T-helper 1 cell (primary cell): ENCODE results near the gene TPD52L2.

ENCODE experiments used
- DNase-seq, 5 donors: peaks; one replicate each; pipeline ENCODE4 v3.0.0-alpha.2; 2012 to 2020
- total RNA-seq, 4 donors: gene quantifications; one replicate each; lab custom pipeline; 2026; lab: John Stamatoyannopoulos, UW

The TPD52L2 gene
- 22.4 to 27.6 (median 24.7) reads per million in 4 donors for total RNA-seq

DNA sequence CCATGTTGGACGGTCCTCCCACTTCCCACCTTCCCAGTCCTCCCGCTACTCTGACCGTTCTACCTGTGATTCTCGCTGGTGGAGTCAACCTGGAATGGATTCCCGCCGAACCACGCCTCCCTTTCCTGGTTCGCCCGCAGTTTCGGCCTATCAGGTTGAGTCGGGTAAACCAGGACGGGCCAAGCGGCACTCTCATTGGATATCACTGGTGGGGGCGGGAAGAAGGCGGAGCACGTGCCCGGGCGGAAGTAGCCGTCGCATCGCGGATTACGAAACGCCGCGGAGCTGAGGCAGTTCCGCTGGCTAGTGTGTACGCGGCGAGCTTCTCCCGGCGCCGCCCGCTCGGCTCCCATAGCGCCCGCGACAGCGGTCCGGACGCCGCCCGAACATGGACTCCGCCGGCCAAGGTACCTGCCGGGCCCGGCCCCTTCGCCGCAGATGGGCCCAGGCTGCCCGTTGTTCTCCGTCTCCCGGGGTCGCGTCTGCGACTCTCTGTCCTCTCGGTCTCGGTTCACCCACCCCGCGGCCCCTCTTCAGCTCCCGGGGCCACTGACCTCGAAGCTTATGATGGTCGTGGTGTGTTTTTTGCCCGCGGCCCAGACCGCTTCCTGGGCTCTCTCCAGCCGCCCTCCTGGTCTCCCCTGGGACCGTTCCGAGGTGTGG lies at the start of gene TPD52L2:
TPD52L2 (plus strand) TSS at position 293 of the 663 bp plus-strand sequence; CDS start at position 389, 96 bp downstream.
- peak; percentile 95 to 98 (median 98) for DNase-seq

DNA sequence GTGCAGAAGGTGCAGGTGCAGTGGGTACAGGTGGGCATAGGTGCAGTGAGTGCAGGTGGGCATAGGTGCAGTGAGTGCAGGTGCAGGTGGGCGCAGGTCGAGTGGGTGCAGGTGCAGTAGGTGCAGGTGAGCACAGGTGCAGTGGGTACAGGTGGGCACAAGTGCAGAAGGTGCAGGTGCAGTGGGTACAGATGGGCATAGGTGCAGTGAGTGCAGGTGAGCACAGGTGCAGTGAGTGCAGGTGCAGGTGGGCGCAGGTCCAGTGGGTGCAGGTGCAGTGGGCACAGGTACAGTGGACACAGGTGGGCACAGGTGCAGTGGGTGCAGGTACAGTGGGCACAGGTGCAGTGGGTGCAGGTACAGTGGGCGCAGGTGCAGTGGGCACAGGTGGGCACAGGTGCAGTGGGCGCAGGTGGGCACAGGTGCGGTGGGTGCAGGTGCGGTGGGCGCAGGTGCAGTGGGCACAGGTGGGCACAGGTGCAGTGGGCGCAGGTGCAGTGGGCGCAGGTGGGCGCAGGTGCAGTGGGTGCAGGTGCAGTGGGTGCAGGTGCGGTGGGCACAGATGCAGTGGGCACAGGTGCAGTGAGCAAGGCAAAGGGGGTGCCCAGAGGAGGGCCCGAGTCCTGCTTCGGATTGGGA lies 49.3 kb upstream of the TPD52L2 start:
- DNase-seq = no peak

DNA sequence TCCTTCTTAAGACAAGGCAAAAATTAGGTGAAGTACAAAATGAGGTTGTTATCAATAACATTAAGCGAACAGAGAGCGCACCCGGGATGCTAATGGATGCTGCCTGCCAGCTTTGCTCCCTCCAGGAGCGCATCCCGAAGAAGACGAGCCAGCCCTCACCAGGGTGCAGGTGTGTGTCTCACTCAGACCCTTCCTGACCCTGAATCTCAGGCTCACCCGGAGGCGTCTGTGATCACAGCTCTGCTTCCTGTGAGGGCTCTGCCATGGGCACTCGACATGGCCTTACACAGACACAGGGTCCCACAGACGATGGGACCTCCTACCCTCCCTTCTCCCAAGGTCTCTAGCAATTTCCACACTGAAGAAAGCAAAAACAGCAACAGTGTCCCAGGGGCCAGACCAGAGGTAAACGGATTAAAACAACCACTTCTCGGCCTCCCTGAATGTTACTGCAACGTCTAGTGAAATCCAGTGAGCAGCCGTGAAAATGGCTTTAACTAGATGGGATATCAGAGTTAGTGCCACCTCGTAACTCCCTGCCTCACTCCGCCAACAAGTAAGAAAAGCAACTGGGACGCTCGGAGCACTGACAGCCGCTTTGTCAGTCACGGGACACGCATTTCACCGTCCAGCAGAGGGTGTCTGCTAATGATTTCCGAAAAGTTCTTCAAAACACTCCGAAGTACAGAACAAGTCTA lies 45.7 kb upstream of the TPD52L2 start:
- DNase-seq = no peak

DNA sequence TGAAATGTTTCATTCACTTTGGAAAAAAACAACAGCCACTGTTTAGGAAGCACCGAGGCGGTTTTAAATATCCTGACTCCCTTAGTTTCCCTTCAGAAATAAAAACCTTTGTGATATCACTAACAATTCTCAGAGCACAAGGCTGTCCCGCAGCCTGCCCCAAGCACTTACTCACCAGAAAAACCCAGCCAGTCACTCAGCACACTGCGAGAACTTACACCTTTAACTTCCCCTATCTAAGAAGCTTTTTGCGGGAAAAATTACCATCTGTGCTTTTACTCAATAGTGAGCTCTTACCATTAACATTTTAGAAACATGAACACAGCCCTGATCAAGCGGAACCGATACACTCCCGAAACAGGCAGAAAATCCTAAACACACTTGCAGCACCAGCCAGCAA lies 43.3 kb upstream of the TPD52L2 start:
- DNase-seq = no peak

DNA sequence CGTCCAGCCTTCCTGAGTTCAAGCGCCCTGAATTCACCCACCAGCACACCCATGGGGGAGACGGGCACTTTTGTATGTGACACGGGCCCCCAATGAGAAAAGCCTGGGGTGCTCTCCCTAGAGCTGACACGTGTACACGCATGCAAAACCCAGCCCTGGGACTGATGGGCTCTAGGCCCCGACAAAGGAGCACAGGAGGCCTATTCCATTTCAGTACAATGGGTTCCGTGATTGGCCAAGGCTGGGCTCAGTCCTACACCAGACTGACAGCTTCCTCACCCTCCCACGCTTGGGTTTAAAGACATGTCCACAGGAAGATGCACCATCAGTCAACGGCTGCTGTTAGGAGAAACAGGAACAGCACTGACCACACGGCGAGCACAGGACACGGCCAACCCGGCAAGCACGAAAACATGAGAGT lies 42.8 kb upstream of the TPD52L2 start:
- DNase-seq = no peak

DNA sequence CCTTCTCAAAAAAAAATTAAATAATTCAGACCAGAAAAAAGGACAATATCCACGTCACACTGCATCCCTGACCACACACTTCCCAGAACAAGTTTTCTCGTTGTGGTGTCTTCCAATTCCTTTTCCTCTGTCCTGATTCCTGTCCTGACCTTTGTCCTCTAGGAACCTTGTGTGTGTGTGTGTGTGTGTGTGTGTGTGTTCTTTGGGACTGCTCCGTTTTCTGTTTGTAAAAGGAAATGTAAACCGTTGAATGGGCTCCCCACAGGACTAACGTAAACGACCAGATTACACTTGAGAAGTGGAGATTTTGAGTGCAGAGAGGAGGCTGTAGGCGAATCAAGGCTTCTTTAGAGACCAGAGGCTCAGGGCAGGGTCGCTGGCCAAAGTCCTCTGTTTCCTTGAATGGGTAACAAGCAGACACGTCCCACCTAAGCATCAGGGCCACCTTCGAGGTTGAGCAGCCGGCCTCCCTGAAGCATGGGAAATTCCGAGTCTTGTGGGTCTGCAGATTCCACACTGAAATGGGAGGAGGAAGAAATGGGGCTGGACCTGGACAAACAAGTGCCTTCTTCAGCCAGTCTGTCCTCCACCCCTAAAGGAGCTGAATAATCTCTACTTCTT lies 41.3 kb upstream of the TPD52L2 start:
- DNase-seq = no peak

DNA sequence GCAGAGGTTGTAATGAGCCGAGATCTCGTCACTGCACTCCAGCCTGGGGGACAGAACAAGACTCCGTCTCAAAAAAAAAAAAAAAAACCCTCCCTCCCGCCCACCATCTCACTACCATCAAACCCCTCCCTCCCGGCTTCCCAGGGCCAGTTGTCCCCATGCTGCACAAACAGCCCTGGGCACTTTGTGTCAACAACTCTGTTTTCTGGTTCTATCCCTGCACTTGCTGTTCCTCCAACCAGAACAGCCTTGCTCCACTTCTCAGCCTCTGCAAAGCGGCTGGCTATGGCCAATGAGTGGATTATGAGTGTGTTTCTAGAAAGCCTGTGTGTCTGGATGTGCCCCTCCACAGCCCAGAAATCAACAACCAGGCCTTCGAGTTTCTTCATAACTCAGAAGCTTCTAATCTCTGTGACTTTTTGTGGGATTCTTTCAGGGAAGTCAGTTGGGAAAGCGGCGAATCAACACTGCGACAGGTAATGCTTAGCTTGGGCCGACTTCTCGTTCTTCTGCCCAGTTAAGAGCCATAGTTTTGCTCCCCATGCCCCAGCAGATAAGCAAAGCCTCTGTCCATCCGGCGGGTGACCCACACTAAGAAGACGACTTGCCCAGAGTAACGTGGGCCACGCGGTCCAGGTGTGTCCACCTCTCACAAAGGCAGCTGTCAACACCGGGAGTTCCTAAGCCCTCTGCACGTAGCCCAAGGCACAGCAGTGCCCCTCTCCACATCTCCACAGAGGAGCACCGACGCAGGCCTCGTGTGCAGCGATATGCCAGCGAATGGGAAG lies 39.5 kb upstream of the TPD52L2 start:
- no peak for DNase-seq

DNA sequence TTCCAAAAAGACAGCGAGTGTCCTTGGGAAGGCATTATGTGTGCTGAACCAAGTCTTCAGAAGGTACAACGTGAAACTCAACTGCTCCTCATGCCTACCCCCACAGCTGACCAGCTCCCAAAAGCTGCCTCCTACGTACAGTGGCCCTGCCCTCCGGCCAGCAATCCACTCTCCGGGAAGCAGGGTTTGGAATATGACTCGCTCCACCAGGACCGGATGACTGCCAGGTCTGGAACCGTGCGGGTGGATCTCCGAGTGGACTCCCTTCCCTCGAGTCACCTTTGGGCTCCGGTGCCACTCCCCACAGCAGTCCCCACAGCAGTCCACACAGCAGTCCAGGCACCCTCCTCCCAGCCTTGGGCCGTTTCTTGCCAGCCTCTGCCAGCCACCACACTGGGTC lies 38.3 kb upstream of the TPD52L2 start:
- no peak for DNase-seq

DNA sequence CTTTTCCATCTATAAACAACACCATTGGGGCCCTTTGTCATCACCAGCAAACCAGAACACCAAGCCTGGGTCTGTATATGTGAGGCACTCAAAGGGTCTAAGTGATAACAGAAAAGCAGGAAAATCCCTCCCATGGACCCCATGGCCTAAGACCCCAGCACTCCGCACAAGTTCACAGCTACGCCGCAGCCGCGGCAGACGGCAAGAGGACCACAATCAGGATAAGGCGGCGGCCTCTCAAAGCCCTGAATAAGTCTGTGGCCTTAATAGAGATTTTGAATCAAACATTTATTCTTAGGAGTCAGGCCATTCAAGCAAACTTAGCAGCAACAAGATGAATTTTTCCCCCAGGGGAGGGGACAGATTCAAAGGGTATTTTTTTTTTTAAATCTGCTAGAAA lies 36.9 kb upstream of the TPD52L2 start:
- no peak for DNase-seq

DNA sequence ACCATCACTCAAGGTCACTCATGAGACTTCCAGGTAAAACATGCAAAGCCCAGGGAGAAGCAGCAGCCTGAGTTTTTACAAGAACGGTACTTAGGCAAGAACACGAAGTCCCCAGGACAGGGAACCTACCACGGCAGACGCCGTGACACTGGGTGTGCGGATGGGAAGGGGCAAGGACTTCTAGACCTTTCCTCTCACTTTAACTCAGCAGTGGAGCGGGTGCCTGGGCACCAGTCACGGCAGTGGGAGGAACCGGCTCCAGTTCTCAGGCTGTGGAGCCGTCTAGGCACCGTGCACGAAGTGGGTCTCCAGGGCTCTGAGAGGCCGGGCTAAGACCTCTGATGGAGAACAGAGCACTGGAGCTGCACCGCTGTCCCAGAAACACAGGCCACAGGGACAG lies 36.5 kb upstream of the TPD52L2 start:
- DNase-seq = no peak

DNA sequence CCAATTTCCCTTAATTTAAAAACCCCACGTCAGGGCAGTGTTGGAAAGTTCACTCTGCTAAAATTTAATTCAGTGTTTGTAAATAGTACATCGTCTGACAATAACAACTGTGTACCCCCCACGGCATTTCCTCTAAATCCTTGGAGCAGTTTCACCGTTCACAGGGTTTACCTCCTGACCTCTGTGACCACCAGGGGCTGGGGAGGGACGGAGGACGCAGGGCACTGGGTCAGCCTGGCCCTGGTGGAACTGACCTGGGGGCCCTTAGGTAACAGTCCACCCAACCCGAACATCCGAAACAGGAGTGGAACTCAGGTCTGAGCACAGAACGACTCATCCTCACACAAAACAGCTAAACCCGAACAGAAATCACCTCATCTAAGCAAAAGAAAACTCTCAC lies 36.1 kb upstream of the TPD52L2 start:
- DNase-seq = no peak

DNA sequence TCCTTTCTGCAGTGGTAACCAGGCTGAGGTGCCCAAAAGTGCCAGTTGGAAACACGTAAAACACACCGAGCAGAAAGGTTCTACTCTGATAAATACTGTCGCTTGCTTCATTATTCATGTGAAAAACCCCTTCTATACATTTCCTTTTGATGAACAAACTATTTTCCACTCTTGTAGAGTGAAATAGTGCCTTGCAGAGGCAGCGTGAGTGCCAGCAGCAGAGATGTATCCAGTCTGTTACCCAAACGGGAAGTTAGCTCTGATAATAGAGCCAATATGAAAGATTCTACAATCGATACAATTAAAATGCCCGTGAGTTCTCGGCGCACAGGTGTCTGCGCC lies 35.5 kb upstream of the TPD52L2 start:
- DNase-seq = no peak

DNA sequence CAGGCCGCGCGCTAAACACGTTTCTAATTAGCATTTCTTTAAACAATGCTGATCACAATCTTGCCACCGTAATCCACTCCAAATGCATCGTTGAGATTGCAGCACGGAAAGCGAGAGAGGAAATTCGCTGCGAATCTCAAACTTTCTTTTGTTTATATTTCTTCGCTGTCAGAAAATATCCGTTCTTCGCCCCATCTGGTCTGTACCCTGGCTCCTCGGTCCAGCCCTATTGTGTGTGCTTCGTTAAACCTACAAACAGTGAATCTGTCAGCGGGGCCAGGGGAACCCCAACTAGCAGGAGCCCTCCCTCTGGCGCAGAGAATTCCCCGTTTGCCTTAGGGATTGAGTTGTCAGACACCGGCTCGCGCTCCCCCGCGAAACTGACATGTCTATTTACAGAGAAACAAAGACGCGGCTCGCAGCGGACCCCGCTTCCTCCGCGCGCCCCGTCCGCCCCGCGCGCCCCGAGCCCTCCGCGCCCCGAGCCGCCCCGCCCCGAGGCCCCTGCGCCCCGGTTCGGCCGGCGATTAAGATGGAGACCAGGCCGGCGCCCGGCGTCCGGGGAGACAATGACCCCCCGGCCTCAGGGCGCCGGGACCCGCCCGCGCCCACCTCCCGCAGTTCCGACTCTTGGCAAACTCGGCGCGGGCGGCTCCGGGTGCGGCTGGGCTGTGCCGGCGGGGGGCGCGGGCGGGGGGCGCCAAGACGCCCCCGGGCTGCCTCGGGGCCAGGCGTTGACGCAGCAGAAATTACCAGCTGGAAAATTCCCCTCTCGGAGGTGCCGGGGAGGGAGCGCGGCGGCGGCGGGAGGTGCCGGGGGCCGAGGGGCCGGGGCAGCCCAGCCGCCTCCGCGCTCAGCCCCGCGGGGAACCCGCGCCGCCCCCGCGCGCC lies 34.9 kb upstream of the TPD52L2 start:
- DNase-seq = no peak

DNA sequence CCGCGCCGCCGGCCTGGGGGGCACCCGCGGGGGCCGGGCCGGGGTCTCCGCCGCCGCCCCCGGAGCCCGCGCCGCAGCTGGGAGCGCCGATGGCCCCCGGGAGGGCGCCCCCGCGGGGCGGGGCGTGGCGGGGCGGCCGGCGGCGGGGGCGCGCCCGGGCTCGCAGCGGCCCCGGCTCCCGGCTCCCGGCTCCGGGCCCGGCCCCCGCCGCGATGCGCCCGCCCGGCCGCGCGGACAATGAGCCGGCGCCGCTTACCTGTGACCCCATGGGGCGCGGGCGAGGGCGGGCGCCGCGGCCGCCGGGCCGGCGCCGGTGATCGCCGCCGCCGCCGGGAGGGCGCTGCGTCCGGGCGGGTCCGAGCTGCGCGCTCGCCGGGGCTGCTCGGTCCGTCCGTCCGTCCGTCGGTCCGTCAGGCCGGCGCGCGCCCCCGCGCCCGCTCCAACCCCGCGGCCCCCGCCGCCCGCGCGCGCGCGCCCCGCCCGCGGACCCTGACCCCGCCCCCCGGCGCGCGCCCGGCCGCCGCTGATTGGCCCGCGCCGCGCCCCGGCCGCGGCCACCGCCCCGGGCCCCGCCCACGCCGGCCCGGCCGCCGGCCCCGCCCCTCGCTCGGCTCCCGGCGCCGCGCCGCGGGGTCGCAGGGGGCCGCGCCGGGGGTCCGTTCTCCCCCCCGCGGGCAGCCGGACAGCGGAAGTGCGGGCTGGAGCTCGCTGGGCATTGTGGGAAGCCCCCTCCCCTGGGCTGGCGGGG lies 34.1 kb upstream of the TPD52L2 start, which contains the start of gene ZBTB46:
ZBTB46 (minus strand) TSS at position 424 of the 748 bp plus-strand sequence. CDS start 40,507 bp downstream, outside the sequence.
- DNase-seq = no peak

DNA sequence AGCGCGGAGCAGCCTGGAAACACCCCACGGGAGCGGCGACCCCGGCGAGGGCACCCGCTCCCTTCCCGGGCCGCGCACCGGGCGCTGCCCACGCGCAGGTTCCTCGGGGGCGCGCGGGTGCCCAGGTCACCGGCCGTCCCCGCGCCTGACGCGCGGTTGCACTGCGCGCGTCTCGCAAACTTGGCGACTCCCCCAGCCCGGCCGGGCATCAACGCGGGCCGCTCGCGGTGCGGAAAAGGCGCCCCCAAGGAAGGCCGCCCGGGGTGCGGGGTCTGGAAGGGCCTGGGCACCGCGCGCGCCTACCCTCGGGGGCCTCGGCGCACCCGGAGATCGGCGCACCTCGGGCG lies 33.5 kb upstream of the TPD52L2 start:
- no peak for DNase-seq

DNA sequence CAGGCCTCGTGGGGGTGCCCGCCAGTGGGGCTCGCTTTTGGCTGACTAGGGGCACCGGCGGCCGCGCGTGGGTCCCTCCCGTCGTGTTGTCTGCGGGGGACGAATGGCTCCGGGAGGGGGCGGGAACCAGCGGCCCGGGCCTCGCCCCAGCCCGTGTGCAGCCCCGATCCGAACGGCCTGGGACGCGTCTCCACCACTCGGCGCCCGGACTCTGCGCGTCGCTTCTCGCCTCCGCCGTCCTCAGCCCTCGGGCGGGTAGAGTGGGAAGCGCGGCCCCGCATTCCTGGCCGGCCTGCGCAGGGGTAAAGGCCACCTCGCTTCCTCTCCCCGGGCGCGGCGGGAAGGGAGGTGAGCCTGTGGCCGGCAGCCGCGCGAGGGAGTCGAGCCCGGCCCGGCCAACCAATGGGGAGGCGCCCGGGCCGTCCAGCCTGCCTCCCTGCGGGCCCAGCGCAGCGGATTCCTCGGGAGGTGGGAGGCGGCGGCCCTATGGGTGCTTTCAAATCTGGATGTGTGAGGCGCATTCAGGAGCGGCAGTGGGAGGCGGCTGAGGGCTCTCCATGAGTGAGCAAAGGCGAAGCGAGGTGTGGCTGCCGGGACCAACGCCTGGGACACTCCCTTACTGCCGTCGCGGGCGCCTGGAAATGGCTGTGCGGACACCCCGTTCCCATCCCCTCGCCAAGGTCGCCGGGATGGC lies 32.9 kb upstream of the TPD52L2 start:
- DNase-seq = no peak

DNA sequence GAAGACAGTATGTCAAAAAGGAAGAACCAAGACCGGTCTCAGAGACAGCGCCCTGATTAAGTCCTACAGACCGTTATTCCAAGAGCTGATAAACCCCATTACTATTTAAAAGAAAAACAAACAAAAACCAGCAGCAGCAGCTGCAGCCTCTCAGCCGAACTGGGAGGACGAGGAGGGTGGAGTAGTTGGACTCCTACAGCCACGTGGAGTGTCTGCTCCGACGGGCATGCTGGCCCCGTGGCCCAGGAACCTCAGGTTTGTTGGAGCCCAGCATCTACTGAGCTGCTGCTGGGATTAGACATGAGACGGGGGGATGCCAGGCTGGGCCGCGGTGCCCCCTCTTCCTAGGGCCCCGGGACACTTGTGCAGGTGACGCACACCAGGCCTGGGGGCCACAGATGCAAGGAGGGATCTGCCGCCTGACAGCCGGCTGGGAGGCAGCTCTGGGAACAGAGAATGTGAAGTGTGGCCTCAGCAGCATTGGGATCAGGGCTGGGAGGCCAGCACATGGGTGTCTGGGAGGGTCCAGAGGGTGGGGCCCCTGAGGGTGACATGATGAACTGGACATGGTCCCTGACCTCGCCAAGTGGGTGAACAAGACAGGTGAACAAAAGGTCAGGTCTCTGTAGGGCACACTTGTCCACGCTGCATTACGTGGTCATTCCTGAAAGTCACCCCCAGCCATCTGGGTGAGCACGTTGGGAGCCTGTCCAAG lies 31.1 kb upstream of the TPD52L2 start:
- no peak for DNase-seq

DNA sequence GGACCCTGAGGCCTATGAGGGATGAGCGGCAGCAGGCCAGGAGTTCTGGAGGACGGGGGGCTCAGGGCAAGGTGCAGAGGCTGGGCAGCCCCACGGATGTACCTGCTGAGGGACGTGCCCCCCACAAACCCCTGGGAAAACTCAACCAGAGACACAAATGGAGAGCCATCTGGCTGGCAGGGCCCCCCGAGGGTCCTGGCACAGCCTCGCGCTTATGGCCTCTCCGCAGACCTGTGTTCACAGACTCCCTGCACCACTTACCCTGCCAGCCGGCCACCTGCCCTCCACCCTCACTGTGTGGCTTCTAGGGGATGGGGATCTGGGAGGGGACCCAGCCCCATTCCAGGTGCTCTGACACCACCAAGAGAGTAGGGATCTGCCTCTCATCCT lies 30.6 kb upstream of the TPD52L2 start:
- no peak for DNase-seq

DNA sequence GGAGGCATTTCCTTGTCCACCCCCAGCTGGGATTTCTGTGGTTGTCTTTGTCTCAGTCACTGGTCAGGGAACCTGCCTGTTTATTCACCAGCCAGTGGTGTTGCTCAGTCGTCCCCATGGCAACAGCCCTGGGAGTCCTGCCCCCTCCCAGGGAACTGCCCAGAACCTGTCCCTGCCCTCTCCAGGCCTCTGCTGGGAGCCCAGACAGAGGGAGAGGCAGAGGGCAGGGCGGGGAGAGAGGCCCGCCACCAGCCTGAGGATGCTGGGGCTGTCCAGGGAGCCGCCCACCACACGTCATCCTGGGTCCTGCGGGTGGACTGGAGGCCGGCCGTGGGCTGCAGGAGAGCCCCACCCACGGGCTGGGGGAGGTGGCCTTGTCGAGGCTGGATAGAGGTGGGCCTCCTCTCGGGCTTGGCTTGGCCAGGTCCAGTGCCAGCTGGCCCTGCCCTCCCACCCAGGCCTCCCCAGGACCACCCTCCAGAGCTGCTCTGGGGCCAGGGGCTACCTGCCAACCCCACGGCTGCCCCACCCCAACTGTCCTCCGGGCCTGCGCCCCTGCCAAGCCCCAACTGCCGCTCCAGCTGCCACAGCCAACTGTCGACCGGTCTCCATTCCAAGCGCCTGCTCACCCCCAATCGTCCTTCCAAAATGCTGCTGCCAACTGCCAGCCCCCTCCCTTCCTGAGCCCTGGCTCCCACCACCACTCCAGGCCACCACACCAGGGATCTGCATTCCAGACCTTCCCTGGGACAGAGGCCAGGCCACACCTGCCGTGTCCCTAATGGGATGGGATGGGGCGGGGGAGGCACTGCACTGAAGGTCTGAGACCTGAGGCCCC lies 29.8 kb upstream of the TPD52L2 start:
- no peak for DNase-seq
